Smooth muscle cell (in vitro differentiated cells): ENCODE data around the gene SORCS2. TPM values are rescaled to one million over a fixed set of nuclear protein-coding genes. Genes with fewer than 3 reads are reported as not detected.

Experiments
- DNase-seq: peaks from one replicate; lab custom pipeline; 2025; ENCODE audit not compliant: unreplicated experiment; lab: John Stamatoyannopoulos, UW
- H2AFZ ChIP-seq: fragments of 200-600 bp; sonication (generic); 2 replicates; pipeline ENCODE4 v1.6.0; 2016; ENCODE audit warnings: antibody characterized with exemption, low read depth, mild to moderate bottlenecking
- H3F3A ChIP-seq: fragments of 200-600 bp; sonication (generic); 2 replicates; pipeline ENCODE4 v1.6.0; 2017; ENCODE audit warnings: antibody characterized with exemption, low read depth
- H3K27ac ChIP-seq: fragments of 200-600 bp; sonication (generic); 2 replicates; pipeline ENCODE4 v1.5.1; 2016; ENCODE audit warnings: low read depth, mild to moderate bottlenecking
- H3K27me3 ChIP-seq: fragments of 200-600 bp; sonication (generic); 2 replicates; pipeline ENCODE4 v1.6.1; 2016; ENCODE audit warnings: low read depth, mild to moderate bottlenecking
- H3K36me3 ChIP-seq: fragments of 200-600 bp; sonication (generic); 2 replicates; pipeline ENCODE4 v1.5.1; 2016; ENCODE audit warnings: low read depth
- H3K4me1 ChIP-seq: fragments of 200-600 bp; sonication (generic); 2 replicates; pipeline ENCODE4 v1.5.1; 2016; ENCODE audit warnings: low read depth
- H3K4me2 ChIP-seq: fragments of 200-600 bp; sonication (generic); 2 replicates; pipeline ENCODE4 v1.6.0; 2016; ENCODE audit warnings: mild to moderate bottlenecking
- H3K4me3 ChIP-seq: fragments of 200-600 bp; sonication (generic); 2 replicates; pipeline ENCODE4 v1.5.1; 2016; ENCODE audit warnings: mild to moderate bottlenecking
- H3K79me2 ChIP-seq: fragments of 200-600 bp; sonication (generic); 2 replicates; pipeline ENCODE4 v1.6.0; 2016; ENCODE audit warnings: low read depth, mild to moderate bottlenecking
- H3K9ac ChIP-seq: fragments of 200-600 bp; sonication (generic); 2 replicates; pipeline ENCODE4 v1.6.0; 2016; ENCODE audit warnings: low read depth
- H3K9me3 ChIP-seq: fragments of 200-600 bp; sonication (generic); replicated peaks from 2 replicates; pipeline ENCODE4 v1.5.1; 2016; ENCODE audit warnings: low read depth
- H4K20me1 ChIP-seq: fragments of 200-600 bp; sonication (generic); 2 replicates; pipeline ENCODE4 v1.6.0; 2016; ENCODE audit warnings: low read depth
- WGBS: methylation state at CpG from one replicate; pipeline ENCODE4 v1.1.7; 2016; ENCODE audit warnings: low lambda C conversion rate; 5-methylcytosine and 5-hydroxymethylcytosine counted together
- polyA plus RNA-seq: library from polyadenylated mRNA; unstranded; fragments of >200 nt; fragmentation: Nextera tagmentation; extraction: Ambion mirVana; gene quantifications from 2 replicates; pipeline ENCODE4 v1.2.1, GENCODE V29; 2016
- total RNA-seq: library from RNA; depleted of rRNA; stranded (reverse); fragments of >200 nt; gene quantifications from 2 replicates; pipeline ENCODE4 v1.2.3, GENCODE V29; 2014
- TF ChIP-seq, protein P1 (sequence below): fragments of 200-600 bp; sonication (generic); IDR thresholded peaks from 2 replicates; pipeline ENCODE4 v1.5.1; 2017; ENCODE audit warnings: borderline replicate concordance, mild to moderate bottlenecking, antibody characterized with exemption; ENCODE audit not compliant: insufficient read depth, poor library complexity, severe bottlenecking

Gene SORCS2
- total and polyA plus RNA-seq, 2 experiments from 2014 or later, result 5.2 to 9.3 TPM

DNA sequence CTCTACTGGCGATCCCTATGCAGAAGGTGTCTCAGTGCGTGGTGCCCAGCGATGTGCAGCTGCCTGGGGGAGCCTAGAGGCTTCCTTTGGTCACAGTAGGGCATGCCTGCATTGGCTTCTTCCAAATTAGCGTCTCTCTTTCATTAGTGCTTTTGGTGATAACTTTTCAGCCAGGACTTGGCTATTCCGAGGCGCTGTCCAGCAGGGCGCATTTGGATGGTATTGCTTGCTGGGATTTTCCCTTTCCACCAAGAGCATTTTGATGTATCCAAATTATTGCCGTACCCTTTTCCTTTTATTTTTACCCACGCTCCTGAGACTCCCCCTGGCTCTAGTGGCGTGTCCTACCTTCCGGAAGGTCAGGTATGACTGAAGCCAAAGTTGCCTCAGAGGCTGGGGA, 101.4 kb downstream of the SORCS2 start:
- 85% methylated on average over 11 of the region's 11 CpGs for WGBS

DNA sequence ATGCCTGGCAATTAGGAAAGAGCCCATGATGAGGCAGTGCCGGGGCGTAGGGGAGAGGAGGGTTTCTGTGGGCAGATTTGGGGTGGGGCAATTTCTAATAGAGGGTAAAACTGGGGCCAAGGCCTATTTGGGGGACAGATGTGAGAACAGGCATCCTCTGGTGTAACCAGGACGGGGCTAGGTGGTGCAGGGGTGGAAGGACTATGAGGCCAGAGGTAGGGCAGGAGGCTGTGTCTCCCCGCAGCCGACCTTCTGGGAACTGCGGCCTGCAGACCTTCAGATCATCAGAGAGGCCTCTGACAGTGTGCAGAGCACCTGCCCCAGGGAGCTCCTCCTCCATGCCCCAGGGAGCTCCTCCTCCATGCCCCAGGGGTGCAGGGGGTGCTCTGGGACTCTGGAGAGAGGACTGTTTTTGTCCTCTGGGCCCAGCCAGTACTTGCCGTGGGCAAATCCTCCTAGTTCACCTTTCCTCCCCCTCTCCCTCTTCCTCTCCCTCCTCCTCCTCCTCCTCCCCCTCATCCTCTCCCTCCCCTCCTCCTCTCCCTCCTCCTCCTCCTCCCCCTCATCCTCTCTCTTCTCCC, 101.9 kb downstream of the SORCS2 start:
- Histone ChIP-seq H3K27ac (no peak overlapping the region), H3K36me3 (no peaks in the 10 kb centered on the region), H3K4me3 (no peak overlapping the region), H4K20me1 (no peaks in the 10 kb centered on the region), H3K4me1 (peaks cover 19% of the 10 kb centered on the region), H3K79me2 (no peaks in the 10 kb centered on the region), H3K4me2 (no peak overlapping the region), H3K27me3 (no peaks in the 10 kb centered on the region), H3F3A (no peaks in the 10 kb centered on the region), H3K9me3 (no peaks in the 10 kb centered on the region), H3K9ac (no peak overlapping the region), H2AFZ (no peak overlapping the region)
- TF ChIP-seq, protein P1, sequence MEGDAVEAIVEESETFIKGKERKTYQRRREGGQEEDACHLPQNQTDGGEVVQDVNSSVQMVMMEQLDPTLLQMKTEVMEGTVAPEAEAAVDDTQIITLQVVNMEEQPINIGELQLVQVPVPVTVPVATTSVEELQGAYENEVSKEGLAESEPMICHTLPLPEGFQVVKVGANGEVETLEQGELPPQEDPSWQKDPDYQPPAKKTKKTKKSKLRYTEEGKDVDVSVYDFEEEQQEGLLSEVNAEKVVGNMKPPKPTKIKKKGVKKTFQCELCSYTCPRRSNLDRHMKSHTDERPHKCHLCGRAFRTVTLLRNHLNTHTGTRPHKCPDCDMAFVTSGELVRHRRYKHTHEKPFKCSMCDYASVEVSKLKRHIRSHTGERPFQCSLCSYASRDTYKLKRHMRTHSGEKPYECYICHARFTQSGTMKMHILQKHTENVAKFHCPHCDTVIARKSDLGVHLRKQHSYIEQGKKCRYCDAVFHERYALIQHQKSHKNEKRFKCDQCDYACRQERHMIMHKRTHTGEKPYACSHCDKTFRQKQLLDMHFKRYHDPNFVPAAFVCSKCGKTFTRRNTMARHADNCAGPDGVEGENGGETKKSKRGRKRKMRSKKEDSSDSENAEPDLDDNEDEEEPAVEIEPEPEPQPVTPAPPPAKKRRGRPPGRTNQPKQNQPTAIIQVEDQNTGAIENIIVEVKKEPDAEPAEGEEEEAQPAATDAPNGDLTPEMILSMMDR, result no peak
- no peak for DNase-seq
- WGBS, result 78% methylated on average over 6 of the region's 7 CpGs

More for the DNA sequence above, 101.4 kb downstream of the SORCS2 start:
- Histone ChIP-seq H3F3A (no peaks in the 10 kb centered on the region), H3K4me3 (no peak overlapping the region), H3K4me2 (no peak overlapping the region), H2AFZ (no peak overlapping the region), H3K9me3 (no peaks in the 10 kb centered on the region), H3K36me3 (no peaks in the 10 kb centered on the region), H3K9ac (no peak overlapping the region), H4K20me1 (no peaks in the 10 kb centered on the region), H3K27me3 (no peaks in the 10 kb centered on the region), H3K79me2 (no peaks in the 10 kb centered on the region), H3K4me1 (peaks cover 18% of the 10 kb centered on the region), H3K27ac (no peak overlapping the region)
- TF ChIP-seq, protein P1, result no peak
- no peak for DNase-seq

DNA sequence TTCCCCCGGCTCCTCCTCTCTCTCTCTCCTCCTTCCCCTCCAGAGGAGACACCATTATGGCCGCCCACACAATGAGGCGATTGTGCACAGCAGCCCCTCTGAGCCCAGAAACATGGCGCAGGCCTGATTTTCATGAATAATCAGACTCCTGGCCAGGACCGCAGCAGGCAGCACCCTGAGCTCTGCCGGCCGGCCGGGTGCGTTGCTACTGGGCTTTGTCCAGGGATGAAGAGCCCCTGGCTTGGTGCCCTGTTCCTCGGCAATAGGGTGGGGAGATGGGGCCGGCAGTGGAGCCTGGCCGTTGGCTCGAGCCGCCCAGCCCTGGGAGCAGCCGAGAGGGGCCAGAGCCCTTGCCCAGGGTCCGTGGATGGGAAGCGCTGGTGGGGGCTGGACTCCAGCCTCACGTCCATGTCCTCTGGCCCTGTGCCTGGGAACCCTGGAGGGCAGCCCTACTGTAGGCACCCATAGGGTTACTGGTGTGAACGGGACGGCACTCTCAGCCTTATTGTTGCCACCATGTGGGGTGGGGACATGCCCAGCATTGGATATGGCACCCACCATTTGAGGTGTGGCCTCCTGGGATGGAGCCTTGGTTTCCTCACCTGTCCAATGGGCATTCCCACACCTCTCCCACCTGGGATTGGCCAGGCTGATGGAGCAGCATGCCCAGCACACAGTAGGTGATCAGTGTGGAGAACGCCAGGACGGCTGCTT, 103.0 kb downstream of the SORCS2 start:
- H3K4me2 ChIP-seq, result no peak overlapping the region

More for the DNA sequence above, 103.0 kb downstream of the SORCS2 start:
- TF ChIP-seq, protein P1, result no peak
- no peak for DNase-seq
- Histone ChIP-seq H3K79me2 (no peaks in the 10 kb centered on the region), H3K36me3 (no peaks in the 10 kb centered on the region), H2AFZ (no peak overlapping the region), H3K27me3 (no peaks in the 10 kb centered on the region), H3K4me3 (no peak overlapping the region), H3K9me3 (no peaks in the 10 kb centered on the region), H3F3A (no peaks in the 10 kb centered on the region), H4K20me1 (no peaks in the 10 kb centered on the region), H3K27ac (no peak overlapping the region), H3K9ac (no peak overlapping the region), H3K4me1 (peaks cover 26% of the 10 kb centered on the region)
- 90% methylated on average over 20 of the region's 22 CpGs for WGBS
